Activated CD4-positive, alpha-beta memory T cell treated with anti-CD3 and anti-CD28 coated beads, Interleukin-2, amount 10 ng/mL, durations not matched to agents 7 days and 5 days (primary cell): ENCODE data around the gene NRCAM. TPM values are rescaled to one million over a fixed set of nuclear protein-coding genes. Genes with fewer than 3 reads are reported as not detected.

ENCODE experiments used
- total RNA-seq, 2 experiments: library from RNA; stranded (reverse); gene quantifications; one replicate each; pipeline ENCODE4 v1.2.3, GENCODE V29; 2021

NRCAM gene
- total RNA-seq, 2 experiments from 2014 or later = not detected

Other genes starting within 250 kb of the NRCAM start
- 10 to 100 TPM; 21.9 to 23.2 TPM for gene PNPLA8, start 69.7 kb upstream of the NRCAM start, total RNA-seq
- 10 to 100 TPM; 28.7 to 28.8 TPM for gene THAP5, start 113.3 kb upstream of the NRCAM start, total RNA-seq
- gene DNAJB9, start 113.4 kb upstream of the NRCAM start, total RNA-seq = 10 to 100 TPM; 22.7 to 23.2 TPM